Nephron (organoid): ENCODE results near the gene FAM200C.

Experiments used
- H3K27ac Mint-ChIP-seq, 3 experiments: 2 replicates each; pipeline ENCODE4 v1.8.0; 2020; ENCODE audit warnings: mixed read lengths in 3 of 3, mild to moderate bottlenecking in 2 of 3, moderate library complexity in 1 of 3
- H3K27me3 Mint-ChIP-seq: 2 replicates; pipeline ENCODE4 v1.8.0; 2021; ENCODE audit warnings: low read depth, mild to moderate bottlenecking, moderate library complexity, mixed read lengths
- H3K36me3 Mint-ChIP-seq: 2 replicates; pipeline ENCODE4 v1.8.0; 2020; ENCODE audit warnings: low read depth, mixed read lengths
- H3K4me1 Mint-ChIP-seq: 2 replicates; pipeline ENCODE4 v1.8.0; 2020; ENCODE audit warnings: mixed read lengths
- H3K4me3 Mint-ChIP-seq, 3 experiments: 2 replicates each; pipeline ENCODE4 v1.8.0; 2020; ENCODE audit warnings: mild to moderate bottlenecking in 3 of 3, mixed read lengths in 3 of 3, moderate library complexity in 2 of 3
- H3K9me3 Mint-ChIP-seq: 2 replicates; pipeline ENCODE4 v1.8.0; 2020; ENCODE audit warnings: mixed read lengths
- CTCF ChIP-seq, 3 experiments: fragments of 200-600 bp; sonication (generic); IDR thresholded peaks; one replicate each; pipeline ENCODE4 v1.5.0; 2021; ENCODE audit warnings: antibody characterized with exemption in 3 of 3; ENCODE audit not compliant: unreplicated experiment in 3 of 3

Gene FAM200C

GRCh38 chr5:160353379-160353778, 46.5 kb downstream of the FAM200C start:
- peaks cover under 1% of the 10 kb centered on the region for H3K27me3 Mint-ChIP-seq
- no peak overlapping the region for H3K27ac Mint-ChIP-seq
- no peaks in the 10 kb centered on the region for H3K9me3 Mint-ChIP-seq
- no peaks in the 10 kb centered on the region for H3K36me3 Mint-ChIP-seq
- no peak overlapping the region for H3K4me3 Mint-ChIP-seq
- peaks cover 38% of the 10 kb centered on the region for H3K4me1 Mint-ChIP-seq
- TF ChIP-seq CTCF (IDR thresholded peaks at IDR 0.05; ENCODE audit: unreplicated experiment in 3 of 3) = no peak

GRCh38 chr5:160352308-160352707, 47.5 kb downstream of the FAM200C start:
- no peak for TF ChIP-seq CTCF (IDR thresholded peaks at IDR 0.05; ENCODE audit: unreplicated experiment in 3 of 3)
- H3K4me3 Mint-ChIP-seq = no peak overlapping the region
- no peak overlapping the region for H3K27ac Mint-ChIP-seq
- H3K4me1 Mint-ChIP-seq = peaks cover 28% of the 10 kb centered on the region
- H3K27me3 Mint-ChIP-seq = peaks cover 8% of the 10 kb centered on the region
- H3K9me3 Mint-ChIP-seq = no peaks in the 10 kb centered on the region
- no peaks in the 10 kb centered on the region for H3K36me3 Mint-ChIP-seq

- no peak overlapping the region for H3K4me3 Mint-ChIP-seq
- H3K27ac Mint-ChIP-seq = no peak overlapping the region
- H3K4me1 Mint-ChIP-seq = peaks cover 10% of the 10 kb centered on the region
- no peak for TF ChIP-seq CTCF (IDR thresholded peaks at IDR 0.05; ENCODE audit: unreplicated experiment in 3 of 3)
- H3K36me3 Mint-ChIP-seq = no peaks in the 10 kb centered on the region
- peaks cover 8% of the 10 kb centered on the region for H3K27me3 Mint-ChIP-seq
- no peaks in the 10 kb centered on the region for H3K9me3 Mint-ChIP-seq
Observed at GRCh38 chr5:160349935-160350303, 49.9 kb downstream of the FAM200C start.

GRCh38 chr5:160349249-160349934, 50.5 kb downstream of the FAM200C start:
- H3K9me3 Mint-ChIP-seq = no peaks in the 10 kb centered on the region

GRCh38 chr5:160348080-160348479, 51.8 kb downstream of the FAM200C start:
- H3K36me3 Mint-ChIP-seq = no peaks in the 10 kb centered on the region
- H3K4me1 Mint-ChIP-seq = peaks cover 6% of the 10 kb centered on the region
- no peak for TF ChIP-seq CTCF (IDR thresholded peaks at IDR 0.05; ENCODE audit: unreplicated experiment in 3 of 3)
- H3K27ac Mint-ChIP-seq = no peak overlapping the region
- no peaks in the 10 kb centered on the region for H3K9me3 Mint-ChIP-seq
- no peak overlapping the region for H3K4me3 Mint-ChIP-seq
- peaks cover 12% of the 10 kb centered on the region for H3K27me3 Mint-ChIP-seq

More at GRCh38 chr5:160349249-160349934, 50.5 kb downstream of the FAM200C start:
- TF ChIP-seq CTCF (IDR thresholded peaks at IDR 0.05; ENCODE audit: unreplicated experiment in 3 of 3) = no peak
- peaks cover 8% of the 10 kb centered on the region for H3K27me3 Mint-ChIP-seq
- H3K27ac Mint-ChIP-seq = no peak overlapping the region
- H3K4me3 Mint-ChIP-seq = no peak overlapping the region
- H3K36me3 Mint-ChIP-seq = no peaks in the 10 kb centered on the region
- peaks cover 10% of the 10 kb centered on the region for H3K4me1 Mint-ChIP-seq

GRCh38 chr5:160347448-160347847, 52.4 kb downstream of the FAM200C start:
- Mint-ChIP-seq H3K9me3 (no peaks in the 10 kb centered on the region), H3K27ac (no peak overlapping the region), H3K4me1 (peaks cover 4% of the 10 kb centered on the region), H3K27me3 (peaks cover 13% of the 10 kb centered on the region), H3K36me3 (no peaks in the 10 kb centered on the region), H3K4me3 (no peak overlapping the region)
- TF ChIP-seq CTCF (IDR thresholded peaks at IDR 0.05; ENCODE audit: unreplicated experiment in 3 of 3) = no peak
